HPDE6-E6E7 (cell line): ENCODE results near the gene ZNF225.
"Not testable (repeated sequence)": the region's sequence is repeated elsewhere in the genome, so short reads cannot be mapped to it uniquely, and the experiment has no call there.

Experiments used
- DNase-seq: peaks from one replicate; pipeline ENCODE4 v3.0.0; 2011; ENCODE audit warnings: missing footprints; ENCODE audit errors: extremely low spot score

The ZNF225 gene

DNA sequence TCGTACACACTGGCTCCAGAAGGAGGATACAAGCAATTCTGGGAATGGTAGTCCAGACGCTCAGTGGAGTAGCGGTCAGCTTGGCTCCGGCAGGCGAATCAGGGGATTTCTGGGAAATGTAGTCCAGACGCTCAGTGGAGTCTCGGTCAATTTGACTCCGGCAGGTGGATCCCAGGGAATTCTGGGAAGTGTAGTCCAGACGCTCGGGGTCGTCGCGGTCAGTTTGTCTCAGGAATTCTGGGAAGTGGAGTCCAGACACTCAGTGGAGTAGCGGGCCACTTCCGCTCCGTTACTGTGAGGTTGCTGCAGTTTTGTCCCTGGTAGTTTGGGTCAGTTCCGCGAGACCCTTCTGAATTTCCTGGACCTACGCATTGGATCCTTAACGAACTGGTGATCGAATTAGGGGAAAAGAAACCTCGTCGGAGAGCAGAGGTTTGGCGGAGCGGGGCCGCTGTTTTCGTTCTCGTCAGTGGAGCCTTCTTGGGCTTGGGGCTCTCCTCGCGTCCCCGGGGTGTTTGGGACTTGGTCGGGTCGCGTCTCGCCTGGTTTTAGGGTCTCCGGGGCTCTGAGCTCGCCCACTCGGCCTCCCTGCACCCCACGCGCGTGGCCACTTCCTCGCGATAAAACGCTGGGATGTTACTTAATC lies at the start of gene ZNF225:
TSS of gene ZNF225 (plus strand) at position 262 of the 646 bp plus-strand sequence. CDS start 2,429 bp downstream, outside the sequence.
- peak; percentile 94 for DNase-seq

DNA sequence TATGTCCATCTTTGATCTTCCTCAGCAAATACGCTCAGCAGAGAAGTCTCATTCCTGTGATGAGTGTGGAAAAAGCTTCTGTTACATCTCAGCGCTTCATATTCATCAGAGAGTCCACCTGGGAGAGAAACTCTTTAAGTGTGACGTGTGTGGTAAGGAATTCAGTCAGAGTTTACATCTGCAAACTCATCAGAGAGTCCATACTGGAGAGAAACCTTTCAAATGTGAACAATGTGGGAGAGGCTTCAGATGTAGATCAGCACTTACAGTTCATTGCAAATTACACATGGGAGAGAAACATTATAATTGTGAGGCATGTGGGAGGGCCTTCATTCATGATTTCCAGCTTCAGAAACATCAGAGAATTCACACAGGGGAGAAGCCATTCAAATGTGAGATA lies 46.9 kb upstream of the ZNF225 start:
- DNase-seq: no peak

DNA sequence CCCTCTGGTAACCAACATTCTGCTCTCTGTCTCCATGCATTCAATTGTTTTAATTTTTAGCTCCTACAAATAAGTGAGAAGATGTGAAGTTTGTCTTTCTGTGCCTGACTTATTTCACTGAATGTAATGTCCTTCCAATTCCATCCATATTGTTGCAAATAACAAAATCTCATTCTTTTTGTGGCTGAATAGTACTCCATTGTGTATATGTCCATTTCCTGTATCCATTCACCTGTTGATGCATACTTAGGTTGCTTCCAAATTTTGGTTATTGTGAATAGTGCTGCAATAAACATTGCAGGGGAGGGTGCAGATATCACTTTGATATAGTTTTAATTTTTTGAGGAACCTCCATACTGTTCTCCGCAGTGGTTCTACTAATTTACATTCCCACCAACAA lies 43.8 kb upstream of the ZNF225 start:
- DNase-seq: no peak

DNA sequence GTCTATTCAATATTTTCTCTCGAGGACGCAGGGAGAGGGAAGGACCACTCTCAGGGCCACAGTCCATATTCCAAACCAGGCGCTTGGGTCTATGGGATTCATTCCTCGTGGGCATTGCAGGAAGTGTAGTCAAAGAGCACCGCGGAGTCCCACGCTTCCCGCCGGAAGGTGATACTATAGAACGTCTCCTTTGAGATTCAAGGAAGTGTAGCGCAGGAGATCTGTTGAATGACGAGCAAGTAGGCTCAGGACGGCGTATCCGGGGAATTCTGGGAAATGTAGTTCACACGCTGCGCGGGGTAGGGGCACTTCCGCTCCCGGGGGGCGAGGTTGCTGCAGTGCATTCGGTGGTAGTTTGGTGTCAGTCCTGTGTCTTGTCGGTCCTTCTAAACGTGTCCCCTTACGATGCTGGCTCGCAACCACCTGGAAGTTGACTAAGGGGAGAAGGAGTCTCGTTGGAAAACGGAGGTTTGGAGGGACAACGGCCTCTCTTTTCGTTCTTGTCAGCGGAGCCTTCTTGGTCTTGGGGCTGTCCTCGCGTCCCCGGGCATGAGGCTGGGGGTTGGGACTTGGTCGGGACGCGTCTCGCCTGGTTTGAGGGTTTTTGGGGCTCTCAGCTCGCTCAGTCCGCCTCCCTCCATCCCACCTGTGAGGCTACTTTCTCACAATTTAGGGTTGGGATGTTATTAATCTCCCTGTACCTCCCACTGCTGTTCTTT lies 41.2 kb upstream of the ZNF225 start, which contains the start of gene ZNF284:
TSS of gene ZNF284 (plus strand) at position 336 of the 719 bp plus-strand sequence. CDS start 4,231 bp downstream, outside the sequence.
- DNase-seq: peak; percentile 94

DNA sequence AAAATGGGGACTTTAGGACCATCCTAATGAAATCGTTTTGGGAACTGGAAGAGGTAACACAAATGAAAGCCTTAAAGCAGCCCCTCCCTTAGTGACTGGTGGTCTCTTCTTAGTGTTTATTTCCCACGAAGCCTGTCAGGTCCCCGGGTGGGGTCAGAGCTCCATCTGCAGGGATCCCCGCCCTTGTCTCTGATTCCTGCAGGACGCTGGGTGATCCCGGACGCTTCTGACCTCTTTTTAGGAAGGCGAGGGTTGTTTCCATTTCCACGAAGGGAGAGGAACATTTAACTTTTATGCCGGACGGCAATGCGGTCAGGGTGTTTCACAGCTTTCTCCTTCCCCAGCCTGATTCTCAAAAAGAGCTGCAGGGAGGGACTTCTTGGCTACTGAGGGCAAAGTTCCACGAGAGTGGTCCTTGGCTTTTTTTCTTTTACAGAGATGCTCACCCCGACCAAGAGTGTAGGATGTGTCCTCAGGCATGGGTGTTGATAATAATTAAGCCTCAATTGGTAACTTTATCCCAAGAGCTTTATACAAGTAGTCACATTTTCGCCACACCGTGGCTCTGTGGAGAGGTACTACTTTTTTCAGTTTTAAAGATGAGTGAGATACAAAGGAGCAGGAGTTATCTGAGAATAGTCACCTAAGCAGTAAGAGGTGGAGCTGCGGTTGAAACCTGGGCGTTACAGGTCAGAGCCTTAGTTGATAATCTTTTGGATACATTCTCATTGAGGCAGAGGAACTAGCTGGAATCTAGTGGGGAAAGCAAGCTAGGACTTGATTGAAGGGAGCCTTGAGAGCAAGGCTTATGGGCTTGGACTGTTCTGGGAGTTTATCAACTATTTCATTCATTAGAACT lies 40.4 kb upstream of the ZNF225 start:
- DNase-seq: no peak

DNA sequence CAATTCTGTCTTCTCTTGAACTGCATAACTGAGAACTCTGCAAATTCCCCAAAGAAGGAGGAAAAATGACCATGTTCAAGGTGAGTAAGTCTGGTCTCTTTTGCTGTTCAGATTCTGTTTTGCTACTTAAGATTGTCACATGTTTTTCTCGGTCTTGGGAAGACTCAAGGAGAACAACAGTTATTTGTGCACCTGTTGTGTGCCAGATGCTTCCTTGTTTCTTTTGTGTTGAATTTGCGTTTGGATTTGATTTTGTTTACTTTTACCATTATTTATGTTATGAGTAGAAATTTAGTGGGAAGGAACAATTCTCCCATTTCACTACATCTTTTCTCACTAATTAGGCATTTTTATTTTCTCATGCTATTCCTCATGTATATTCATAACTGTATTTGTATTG lies 36.9 kb upstream of the ZNF225 start:
- DNase-seq: no peak

DNA sequence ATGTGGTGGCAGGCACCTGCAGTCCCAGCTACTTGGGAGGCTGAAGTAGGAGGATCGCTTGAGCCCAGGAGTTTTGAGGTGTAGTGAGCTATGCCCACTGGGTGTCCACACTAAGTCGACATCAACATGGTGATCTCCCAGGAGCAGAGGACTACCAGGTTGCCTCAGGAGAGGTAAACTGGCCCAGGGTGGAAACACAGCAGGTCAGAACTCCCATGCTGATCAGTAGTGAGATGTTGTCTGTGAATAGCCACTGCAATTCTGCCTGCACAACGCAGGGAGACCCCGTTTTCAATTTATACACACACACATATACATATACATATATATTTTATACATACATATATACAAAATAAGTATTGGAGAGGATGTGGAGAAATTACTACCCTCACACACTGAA lies 21.1 kb upstream of the ZNF225 start:
- no peak for DNase-seq

DNA sequence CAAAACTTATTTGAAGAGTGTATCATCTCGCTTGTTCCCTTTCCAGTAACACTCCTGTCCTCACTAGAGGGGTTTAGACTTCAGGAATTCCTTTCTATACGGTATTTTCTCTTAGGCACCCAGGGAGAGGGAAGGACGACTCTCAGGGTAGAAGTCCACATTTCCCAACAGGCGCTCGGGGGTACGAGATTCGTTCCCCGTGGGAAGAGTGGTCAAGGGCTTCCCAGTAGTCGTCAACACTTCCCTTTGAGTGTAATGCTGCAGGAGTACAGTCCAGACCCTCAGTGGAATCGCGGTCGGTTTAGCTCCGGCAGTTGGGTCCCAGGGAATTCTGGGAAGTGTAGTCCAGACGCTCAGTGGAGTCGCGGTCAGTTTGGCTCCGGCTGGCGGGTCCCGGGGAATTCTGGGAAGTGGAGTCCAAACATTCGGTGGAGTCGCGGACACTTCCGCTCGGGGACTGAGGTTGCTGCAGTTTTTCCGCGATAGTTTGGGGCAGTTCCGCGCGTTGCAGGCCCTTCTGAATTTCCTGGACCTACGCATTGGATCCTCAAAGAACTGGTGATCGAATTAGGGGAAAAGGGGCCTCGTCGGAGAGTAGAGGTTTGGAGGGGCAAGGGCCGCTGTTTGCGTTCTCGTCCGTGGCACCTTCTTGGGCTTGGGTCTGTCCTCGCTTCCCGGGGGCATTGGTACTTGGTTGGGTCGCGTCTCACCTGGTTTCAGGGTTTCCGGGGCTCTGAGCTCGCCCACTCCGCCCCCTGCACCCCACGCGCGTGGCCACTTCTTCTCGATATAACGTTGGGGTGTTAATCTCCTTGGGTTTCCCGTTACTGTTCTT lies 19.1 kb upstream of the ZNF225 start, which contains the start of gene ZNF224:
TSS of gene ZNF224 (plus strand) at position 431 of the 835 bp plus-strand sequence. CDS start 3,513 bp downstream, outside the sequence.
- DNase-seq: peak; percentile 92

DNA sequence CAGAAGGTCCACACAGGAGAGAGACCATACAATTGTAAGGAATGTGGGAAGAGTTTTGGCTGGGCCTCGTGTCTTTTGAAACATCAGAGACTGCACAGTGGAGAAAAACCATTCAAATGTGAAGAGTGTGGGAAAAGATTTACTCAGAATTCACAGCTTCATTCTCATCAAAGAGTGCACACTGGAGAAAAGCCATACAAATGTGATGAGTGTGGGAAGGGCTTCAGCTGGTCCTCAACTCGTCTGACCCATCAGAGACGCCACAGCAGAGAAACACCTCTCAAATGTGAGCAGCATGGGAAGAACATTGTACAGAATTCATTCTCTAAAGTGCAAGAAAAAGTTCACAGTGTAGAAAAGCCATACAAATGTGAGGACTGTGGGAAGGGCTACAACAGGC lies 5.4 kb upstream of the ZNF225 start:
- no peak for DNase-seq

DNA sequence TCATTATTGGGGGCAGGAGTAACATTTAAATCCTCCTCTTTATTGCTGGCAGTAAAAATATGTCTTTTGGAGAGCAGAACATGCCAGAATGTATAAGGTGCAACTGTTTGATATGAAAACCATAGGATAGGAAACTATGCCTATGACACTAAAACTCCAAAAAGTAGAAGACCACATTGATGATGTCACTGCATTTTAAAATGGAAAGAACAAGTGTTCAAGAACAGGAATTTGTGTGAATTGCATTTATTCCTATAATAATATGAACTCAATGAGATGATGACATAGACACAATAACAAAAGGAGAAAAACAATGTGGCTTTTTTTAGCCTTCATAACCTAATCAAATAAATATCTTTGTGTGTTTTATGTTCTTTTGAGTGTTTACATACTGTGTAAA lies 3.7 kb upstream of the ZNF225 start:
- no peak for DNase-seq

DNA sequence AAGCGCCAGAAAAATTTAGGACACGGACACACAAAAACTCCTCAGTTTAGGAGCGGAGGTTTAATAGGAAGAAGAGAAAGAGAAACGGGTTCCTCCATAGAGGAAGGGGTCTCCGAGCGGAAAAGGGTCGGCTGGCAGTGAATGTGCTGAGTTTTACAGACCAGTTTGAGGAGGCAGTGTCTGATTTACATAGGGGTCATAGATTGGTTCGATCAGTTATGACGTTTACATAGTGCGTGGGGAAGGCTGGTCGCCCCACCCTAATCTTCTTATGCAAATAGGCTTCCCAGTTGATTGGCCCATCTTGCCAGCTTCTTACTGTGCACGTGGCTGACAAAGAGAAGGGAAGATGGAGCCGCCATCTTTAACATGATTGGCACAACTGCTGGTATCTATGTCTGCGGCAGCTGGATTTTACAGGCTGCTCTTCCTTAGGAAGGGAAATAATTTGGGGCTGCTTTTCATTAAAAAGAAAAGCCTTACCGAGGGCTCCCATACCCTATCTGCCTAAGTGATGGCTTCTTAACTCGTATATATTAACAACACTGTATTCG lies 1.2 kb upstream of the ZNF225 start:
- peak; percentile 36 for DNase-seq

DNA sequence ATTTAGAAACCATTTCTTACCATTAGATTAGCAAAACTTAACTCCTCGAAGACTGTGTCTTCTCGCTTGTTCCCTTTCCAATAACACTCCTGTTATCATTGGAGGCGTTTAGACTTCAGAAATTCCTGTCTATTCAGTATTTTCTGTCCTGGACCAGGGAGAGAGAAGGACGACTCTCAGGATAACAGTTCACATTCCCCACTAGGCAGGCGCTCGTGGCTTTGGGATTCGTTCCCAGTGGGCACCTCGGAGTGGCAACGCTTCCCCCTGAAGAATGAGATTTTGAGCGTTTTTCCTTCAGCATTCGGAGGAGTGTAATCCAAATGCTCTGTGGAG lies 429 bp upstream of the ZNF225 start:
- no peak for DNase-seq

DNA sequence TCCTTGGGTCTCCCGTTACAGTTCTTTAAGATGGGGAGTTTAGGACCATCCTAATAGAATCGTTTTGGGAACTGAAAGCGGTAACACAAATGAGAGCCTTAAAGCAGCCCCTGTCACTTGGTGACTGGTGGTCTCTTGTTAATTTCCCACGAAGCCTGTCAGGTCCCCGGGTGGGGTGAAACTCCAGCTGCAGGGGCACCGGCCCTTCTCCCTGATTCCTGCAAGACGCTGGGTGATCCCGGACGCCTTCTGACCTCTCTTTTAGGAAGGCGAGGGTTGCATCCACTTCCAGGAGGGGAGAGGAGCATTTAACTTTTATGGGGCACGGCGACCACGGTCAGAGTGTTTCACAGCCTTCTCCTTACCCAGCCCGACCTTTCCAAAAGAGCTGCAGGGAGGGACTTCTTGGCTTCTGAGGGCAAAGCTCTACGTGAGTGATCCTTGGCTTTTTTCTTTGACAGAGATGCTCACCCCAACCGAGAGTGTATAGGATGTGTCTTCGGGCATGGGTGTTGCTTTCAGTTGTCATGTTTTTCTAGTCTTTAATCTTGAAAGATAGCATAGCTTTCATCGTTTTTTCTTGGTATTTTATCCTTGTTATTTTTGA lies 688 bp downstream of the ZNF225 start:
- no peak for DNase-seq

DNA sequence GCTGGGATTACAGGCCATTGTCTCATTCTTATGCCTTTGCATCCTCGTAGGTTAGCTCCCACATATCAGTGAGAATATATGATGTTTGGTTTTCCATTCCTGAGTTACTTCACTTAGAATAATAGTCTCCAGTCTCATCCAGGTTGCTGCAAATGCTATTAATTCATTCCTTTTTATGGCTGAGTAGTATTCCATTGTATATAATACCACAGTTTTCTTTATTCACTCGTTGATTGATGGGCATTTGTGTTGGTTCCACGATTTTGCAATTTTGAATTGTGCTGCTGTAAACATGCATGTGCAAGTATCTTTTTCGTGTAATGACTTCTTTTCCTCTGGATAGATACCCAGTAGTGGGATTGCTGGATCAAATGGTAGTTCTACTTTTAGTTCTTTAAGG lies 8.0 kb downstream of the ZNF225 start:
- DNase-seq: not testable (repeated sequence)

DNA sequence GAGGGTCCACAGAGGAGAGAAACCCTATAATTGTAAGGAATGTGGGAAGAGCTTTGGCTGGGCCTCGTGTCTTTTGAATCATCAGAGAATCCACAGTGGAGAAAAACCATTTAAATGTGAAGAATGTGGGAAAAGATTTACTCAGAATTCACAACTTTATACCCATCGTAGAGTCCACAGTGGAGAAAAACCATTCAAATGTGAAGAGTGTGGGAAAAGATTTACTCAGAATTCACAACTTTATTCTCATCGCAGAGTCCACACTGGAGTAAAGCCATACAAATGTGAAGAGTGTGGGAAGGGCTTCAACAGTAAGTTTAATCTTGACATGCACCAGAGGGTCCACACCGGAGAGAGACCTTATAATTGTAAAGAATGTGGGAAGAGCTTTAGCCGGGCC lies 18.8 kb downstream of the ZNF225 start:
- DNase-seq: no peak

DNA sequence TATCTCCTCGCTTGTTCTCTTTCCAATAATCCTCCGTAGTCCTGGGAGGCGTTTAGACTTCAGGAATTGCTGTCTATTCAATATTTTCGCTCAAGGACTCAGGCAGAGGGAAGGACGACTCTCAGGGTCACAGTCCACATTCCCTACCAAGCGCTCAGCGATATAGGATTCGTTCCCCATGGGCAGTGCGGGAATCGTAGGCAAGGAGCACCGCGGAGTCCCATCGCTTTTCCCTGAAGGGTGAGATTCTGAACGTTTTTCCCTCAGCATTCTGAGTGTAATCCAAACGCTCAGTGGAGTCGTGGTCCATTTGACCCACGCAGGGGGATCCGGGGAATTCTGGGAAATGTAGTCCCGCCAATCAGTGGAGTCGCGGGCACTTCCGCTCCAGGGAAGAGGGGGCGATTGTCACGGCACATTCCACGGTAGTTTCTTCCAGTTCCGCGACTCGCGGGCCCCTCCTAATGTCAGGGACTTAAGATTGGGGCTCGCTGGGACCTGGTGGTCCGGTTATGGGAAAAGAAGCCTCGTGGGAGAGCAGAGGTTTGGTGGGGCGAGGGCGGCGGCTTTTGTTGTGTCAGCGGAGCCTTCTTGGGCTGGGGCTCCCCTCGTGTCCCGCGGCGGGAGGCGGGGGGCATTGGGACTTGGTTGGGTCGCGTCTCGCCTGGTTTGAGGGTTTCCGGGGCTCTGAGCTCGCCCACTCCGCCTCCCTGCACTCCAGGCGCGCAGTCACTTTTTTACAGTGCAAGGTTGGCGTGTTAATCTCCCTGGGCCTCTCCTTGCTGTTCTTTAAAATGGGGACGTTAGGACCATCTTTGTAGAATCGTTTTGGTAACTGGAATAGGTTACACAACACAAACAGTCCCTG lies 28.2 kb downstream of the ZNF225 start, which contains the start of gene ZNF234:
TSS of gene ZNF234 (plus strand) at position 364 of the 868 bp plus-strand sequence. CDS start 3,079 bp downstream, outside the sequence.
- DNase-seq: peak; percentile 70

DNA sequence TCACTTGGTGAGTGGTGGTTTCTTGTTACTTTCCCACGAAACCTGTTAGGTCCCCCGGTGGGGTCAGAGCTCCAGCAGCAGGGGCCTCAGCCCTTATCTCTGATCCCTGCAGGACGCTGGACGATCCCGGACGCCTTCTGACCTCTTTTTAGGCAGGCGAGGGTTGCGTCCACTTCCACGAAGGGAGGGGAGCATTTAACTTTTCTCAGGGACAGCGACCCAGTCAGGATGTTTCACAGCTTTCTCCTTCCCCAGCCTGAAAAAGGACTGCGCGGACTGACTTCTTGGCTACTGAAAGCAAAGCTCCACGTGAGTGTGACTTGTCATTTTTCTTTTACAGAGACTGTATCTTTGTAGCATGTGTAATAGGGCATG lies 28.8 kb downstream of the ZNF225 start:
- DNase-seq: peak; percentile 5

DNA sequence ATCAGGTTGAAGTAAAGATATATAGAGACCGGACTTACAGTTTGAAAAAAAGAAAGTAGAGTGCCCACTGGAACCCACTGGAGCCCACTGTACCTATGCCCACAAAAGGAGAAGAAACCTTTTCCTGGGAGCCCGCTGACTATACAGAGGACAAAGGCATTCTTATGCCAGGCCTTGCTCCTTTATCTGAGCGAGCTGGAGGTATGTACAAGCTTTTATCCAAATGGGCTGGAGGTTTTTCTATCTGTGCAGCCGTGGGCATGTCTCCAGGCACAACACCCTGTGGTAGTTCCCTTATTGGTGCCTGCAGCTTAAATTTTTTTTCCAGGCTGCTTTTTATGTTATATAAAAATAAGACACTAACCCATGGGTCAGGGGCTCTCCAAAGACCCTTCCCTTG lies 36.6 kb downstream of the ZNF225 start:
- no peak for DNase-seq

DNA sequence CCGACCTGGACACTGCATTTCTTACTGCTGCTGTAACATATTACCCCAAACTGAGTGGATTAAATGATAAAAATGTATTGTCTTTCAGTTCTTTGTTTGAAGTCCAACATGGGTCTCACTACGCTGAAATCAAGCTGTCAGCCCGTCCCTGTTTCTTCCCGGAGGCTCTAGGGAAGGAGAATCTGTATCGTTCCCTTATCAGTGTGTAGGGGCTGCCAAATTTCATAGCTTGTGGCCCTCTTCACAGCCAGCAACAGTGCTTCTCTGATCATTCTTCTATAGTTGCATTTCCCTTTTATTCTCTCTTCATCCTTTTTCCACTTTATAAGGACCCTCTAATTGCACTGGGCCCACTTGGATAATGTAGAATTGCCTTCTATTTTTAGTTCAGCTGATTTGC lies 38.3 kb downstream of the ZNF225 start:
- DNase-seq: no peak

DNA sequence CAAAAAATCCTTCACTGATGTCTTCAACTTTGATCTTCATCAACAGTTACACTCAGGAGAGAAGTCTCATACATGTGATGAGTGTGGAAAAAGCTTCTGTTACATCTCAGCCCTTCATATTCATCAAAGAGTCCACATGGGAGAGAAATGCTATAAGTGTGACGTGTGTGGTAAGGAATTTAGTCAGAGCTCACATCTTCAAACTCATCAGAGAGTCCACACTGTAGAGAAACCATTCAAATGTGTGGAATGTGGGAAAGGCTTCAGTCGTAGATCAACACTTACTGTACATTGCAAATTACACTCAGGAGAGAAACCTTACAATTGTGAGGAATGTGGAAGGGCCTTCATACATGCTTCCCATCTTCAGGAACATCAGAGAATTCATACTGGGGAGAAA lies 43.3 kb downstream of the ZNF225 start:
- no peak for DNase-seq
